Common myeloid progenitor, CD34-positive (primary cell): Measurements from ENCODE around the gene ZNF438.
"Not testable (repeated sequence)": the region's sequence is repeated elsewhere in the genome, so short reads cannot be mapped to it uniquely, and the experiment has no call there.

Experiments used
- CTCF ChIA-PET: fragments of 350-600 bp; sonication (Branson Sonifier 250); formaldehyde crosslinking; loops from one replicate; lab custom pipeline; 2021; ENCODE audit warnings: antibody characterized with exemption; lab: Charles Lee
- POLR2A ChIA-PET: fragments of 350-600 bp; sonication (Branson Sonifier 250); formaldehyde crosslinking; loops from one replicate; lab custom pipeline; 2021; ENCODE audit warnings: antibody characterized with exemption; lab: Charles Lee
- DNase-seq, 3 donors: peaks; one replicate each; pipeline versions ENCODE4 v3.0.0 to v3.0.0-alpha.2; 2013
- H3K27ac ChIP-seq, 2 experiments: 1 replicate in 1 of 2; 2 replicates in 1 of 2; pipeline ENCODE4 v1.7.0; 2013; ENCODE audit warnings: inconsistent platforms in 2 of 2, low read length in 2 of 2, mild to moderate bottlenecking in 2 of 2, low read depth in 1 of 2, moderate library complexity in 1 of 2; ENCODE audit not compliant: severe bottlenecking in 2 of 2, insufficient read depth in 1 of 2, poor library complexity in 1 of 2
- H3K27me3 ChIP-seq, 5 experiments: replicated peaks in 2 of 5; 1 replicate in 3 of 5; 2 replicates in 2 of 5; pipeline versions ENCODE4 v1.6.1 to v1.7.0; 2013; ENCODE audit warnings: low read length in 4 of 5, mild to moderate bottlenecking in 2 of 5, moderate library complexity in 2 of 5, inconsistent platforms in 1 of 5; ENCODE audit not compliant: insufficient read depth in 5 of 5, control insufficient read depth in 4 of 5
- H3K36me3 ChIP-seq, 4 experiments: 1 replicate in 2 of 4; 2 replicates in 2 of 4; pipeline versions ENCODE4 v1.6.1 to v1.7.0; 2013; ENCODE audit warnings: low read length in 3 of 4, control low read depth in 1 of 4, mild to moderate bottlenecking in 1 of 4; ENCODE audit not compliant: control insufficient read depth in 4 of 4, insufficient read depth in 4 of 4
- H3K4me1 ChIP-seq, 4 experiments: 1 replicate in 3 of 4; 2 replicates in 1 of 4; pipeline versions ENCODE4 v1.6.1 to v1.7.1; 2013; ENCODE audit warnings: low read length in 3 of 4, mild to moderate bottlenecking in 3 of 4, control low read depth in 1 of 4, inconsistent platforms in 1 of 4, moderate library complexity in 1 of 4; ENCODE audit not compliant: control insufficient read depth in 4 of 4, insufficient read depth in 4 of 4; ENCODE audit errors: control extremely low read depth in 1 of 4
- H3K4me3 ChIP-seq, 7 experiments: 1 replicate in 4 of 7; 2 replicates in 3 of 7; pipeline versions ENCODE4 v1.5.1 to v1.7.0; 2013; ENCODE audit warnings: mild to moderate bottlenecking in 7 of 7, low read length in 6 of 7, moderate library complexity in 6 of 7, inconsistent platforms in 2 of 7, low read depth in 2 of 7, control low read depth in 1 of 7; ENCODE audit not compliant: insufficient read depth in 4 of 7, control insufficient read depth in 1 of 7; ENCODE audit errors: extremely low read depth in 1 of 7
- H3K9me3 ChIP-seq, 5 experiments: 1 replicate in 4 of 5; 2 replicates in 1 of 5; pipeline versions ENCODE4 v1.6.1 to v1.7.1; 2013; ENCODE audit warnings: low read length in 4 of 5, mild to moderate bottlenecking in 2 of 5, inconsistent platforms in 1 of 5, low read depth in 1 of 5, moderate library complexity in 1 of 5; ENCODE audit not compliant: control insufficient read depth in 4 of 5, insufficient read depth in 2 of 5; ENCODE audit errors: control extremely low read depth in 1 of 5
- WGBS: methylation state at CpG from one replicate; pipeline ENCODE4 v1.1.5; 2013; ENCODE audit not compliant: insufficient coverage; 5-methylcytosine and 5-hydroxymethylcytosine counted together

ZNF438 gene

DNA sequence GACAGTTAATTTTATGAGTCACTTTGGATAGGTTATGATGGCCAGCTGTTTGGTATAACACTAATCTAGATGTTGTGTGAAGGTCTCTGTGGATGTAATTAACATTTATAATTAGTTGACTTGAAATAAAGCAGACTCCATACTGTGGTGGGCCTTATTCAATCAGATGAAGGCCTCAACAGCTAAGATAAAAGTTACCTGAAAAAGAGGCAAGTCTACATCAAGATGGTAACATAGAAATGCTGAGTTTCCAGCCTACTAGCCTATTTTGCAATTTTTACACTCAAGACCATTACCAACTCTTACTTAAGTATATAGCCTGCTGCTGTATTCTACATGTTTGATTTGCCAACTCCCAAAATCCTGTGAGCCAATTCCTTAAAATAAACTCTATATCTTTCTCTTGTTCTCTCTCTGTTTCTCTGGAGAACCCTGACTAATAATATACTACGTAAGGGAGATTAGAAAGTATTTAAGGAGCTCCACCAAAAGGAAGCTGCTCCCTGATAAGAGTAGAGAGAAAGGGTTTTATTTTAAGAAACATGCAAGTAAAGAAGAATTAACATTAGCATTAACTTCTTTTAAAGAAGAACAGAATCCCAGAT is 42.7 kb downstream of the ZNF438 start:
- H3K4me3 ChIP-seq = no peak overlapping the region
- H3K27me3 ChIP-seq = no peaks in the 10 kb centered on the region
- peaks cover 0 to 3% (median 0%) of the 10 kb centered on the region in 4 experiments for H3K36me3 ChIP-seq
- peak in 1 of 3 donors; percentile 8 for DNase-seq
- no CpG with 5 or more reads among the region's 1 CpG for WGBS
- peaks cover 0 to 13% (median 3%) of the 10 kb centered on the region in 5 experiments for H3K9me3 ChIP-seq
- H3K4me1 ChIP-seq = no peaks in the 10 kb centered on the region
- POLR2A ChIA-PET = interaction anchor here (0.6 kb wide), 1 partner anchor 31 kb away, joined by 3 read pairs; no protein-coding TSS in a partner anchor
- H3K27ac ChIP-seq = no peak overlapping the region
- CTCF ChIA-PET = interaction anchor here (1.0 kb wide), 1 partner anchor 9 kb away, joined by 4 read pairs; no protein-coding TSS in a partner anchor

DNA sequence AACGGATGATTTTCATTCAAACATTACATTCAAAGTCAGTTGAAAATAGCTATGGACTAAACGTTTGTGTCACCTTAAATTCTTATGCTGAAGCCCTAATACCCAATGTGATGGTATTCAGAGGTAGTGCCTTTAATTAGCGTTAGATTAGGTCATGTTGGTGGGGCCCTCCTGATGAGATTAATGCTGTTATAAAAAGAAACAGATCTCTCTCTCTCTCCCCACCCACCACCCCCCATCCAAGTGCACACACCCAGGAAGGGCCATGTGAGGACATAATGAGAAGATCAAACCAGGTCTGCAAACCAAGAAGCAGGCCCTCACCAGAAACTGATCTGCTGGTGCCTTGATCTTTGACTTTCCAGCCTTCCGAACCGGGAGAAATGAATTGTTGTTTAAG is 44.2 kb downstream of the ZNF438 start:
- Histone ChIP-seq H3K27me3 (no peaks in the 10 kb centered on the region), H3K4me1 (peaks cover 0 to 3% (median 0%) of the 10 kb centered on the region in 4 experiments), H3K36me3 (no peaks in the 10 kb centered on the region), H3K4me3 (no peak overlapping the region), H3K27ac (no peak overlapping the region), H3K9me3 (peaks cover 0 to 13% (median 2%) of the 10 kb centered on the region in 5 experiments)
- POLR2A ChIA-PET = no interaction called here
- no CpG with 5 or more reads among the region's 5 CpGs for WGBS
- CTCF ChIA-PET = interaction anchor here (0.6 kb wide), 1 partner anchor 77 kb away, joined by 3 read pairs; no protein-coding TSS in a partner anchor
- DNase-seq = no peak

DNA sequence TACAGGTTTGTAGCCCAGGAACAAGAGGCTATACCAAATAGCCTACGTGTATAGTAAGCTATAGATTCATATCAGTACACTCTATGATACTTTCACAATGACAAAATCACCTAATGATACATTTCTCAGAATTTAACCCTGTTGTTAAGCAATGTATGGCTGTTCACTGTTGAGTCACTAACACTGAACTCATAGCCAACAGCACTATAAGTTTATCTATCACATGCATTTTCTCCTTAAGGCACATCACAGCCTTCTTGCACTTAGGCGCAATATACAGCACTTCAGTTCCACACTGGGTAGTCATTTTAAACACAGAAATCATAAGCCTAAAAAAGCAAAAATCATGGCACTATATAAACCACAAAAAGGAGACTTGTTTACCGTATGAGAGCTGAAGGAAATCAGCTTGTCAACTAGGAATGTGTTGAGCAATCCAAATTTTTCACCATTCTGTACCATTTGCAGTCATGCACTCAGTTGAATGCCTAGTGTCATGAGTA is 45.6 kb downstream of the ZNF438 start:
- CTCF ChIA-PET = no interaction called here
- H3K27me3 ChIP-seq = no peaks in the 10 kb centered on the region
- H3K4me1 ChIP-seq = peaks cover 0 to 3% (median 0%) of the 10 kb centered on the region in 4 experiments
- H3K4me3 ChIP-seq = no peak overlapping the region
- no peak overlapping the region for H3K27ac ChIP-seq
- POLR2A ChIA-PET = no interaction called here
- DNase-seq = no peak
- WGBS = 100% methylated on average over 1 of the region's 3 CpGs
- H3K9me3 ChIP-seq = peaks cover 0 to 13% (median 2%) of the 10 kb centered on the region in 5 experiments
- no peaks in the 10 kb centered on the region for H3K36me3 ChIP-seq

DNA sequence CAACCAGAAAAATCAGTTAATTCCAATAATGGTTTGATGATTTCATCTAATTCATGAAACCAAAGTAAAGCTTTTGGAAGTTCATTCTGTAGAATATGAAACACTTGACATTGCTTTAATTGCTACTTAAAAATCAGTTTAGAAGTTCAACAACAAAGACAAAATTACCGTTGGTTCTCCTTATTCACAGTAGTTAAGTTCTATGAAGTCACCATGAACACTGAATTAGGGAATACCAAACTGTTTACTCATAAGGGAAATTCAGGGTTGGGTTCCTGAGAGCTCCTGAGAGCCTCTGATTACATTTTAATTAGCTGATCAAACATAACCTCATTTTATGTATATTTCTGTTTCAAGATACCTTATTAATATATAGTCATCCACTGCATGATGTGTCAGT is 46.2 kb downstream of the ZNF438 start:
- H3K4me3 ChIP-seq = no peak overlapping the region
- no peak overlapping the region for H3K27ac ChIP-seq
- H3K36me3 ChIP-seq = peaks cover 0 to 1% (median 0%) of the 10 kb centered on the region in 4 experiments
- H3K4me1 ChIP-seq = peaks cover 0 to 3% (median 0%) of the 10 kb centered on the region in 4 experiments
- ChIA-PET CTCF (no interaction called here), POLR2A (no interaction called here)
- H3K27me3 ChIP-seq = no peaks in the 10 kb centered on the region
- no CpG with 5 or more reads among the region's 1 CpG for WGBS
- DNase-seq = no peak
- peaks cover 0 to 13% (median 2%) of the 10 kb centered on the region in 5 experiments for H3K9me3 ChIP-seq

GRCh38 chr10:30984563-30985328 is 46.9 kb downstream of the ZNF438 start:
- Histone ChIP-seq H3K36me3 (peaks cover 0 to 3% (median 1%) of the 10 kb centered on the region in 4 experiments), H3K4me3 (no peak overlapping the region), H3K27ac (no peak overlapping the region), H3K4me1 (peaks cover 0 to 3% (median 0%) of the 10 kb centered on the region in 4 experiments), H3K27me3 (no peaks in the 10 kb centered on the region), H3K9me3 (peaks cover 0 to 16% (median 2%) of the 10 kb centered on the region in 5 experiments)
- peak in 1 of 3 donors; percentile 5 for DNase-seq
- ChIA-PET POLR2A (no interaction called here), CTCF (interaction anchor here (0.5 kb wide), 1 partner anchor 554 kb away, joined by 3 read pairs; no protein-coding TSS in a partner anchor)
- WGBS = 100% methylated on average over 1 of the region's 4 CpGs

DNA sequence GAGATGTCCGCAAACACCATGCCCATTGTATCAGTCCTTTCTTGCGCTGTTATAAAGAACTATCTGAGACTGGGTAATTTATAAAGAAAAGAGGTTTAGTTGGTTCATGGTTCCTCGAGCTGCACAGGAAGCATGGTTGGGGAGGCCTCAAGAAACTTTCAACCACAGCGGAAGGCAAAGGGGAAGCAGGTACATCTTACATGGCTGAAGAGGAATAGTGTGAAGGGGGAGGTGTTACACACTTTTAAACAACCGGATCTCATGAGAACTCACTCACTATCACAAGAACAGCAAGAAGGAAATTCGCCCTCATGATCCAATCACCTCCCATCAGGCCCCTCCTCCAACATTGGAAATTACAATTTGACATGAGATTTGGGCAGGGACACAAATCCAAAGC is 48.5 kb downstream of the ZNF438 start:
- H3K4me1 ChIP-seq, POLR2A ChIA-PET, H3K27me3 ChIP-seq, H3K36me3 ChIP-seq, H3K27ac ChIP-seq, CTCF ChIA-PET: not testable (repeated sequence)
- 71% methylated on average over 3 of the region's 6 CpGs for WGBS
- DNase-seq = peak in 1 of 3 donors; percentile 48
- Histone ChIP-seq H3K4me3 (peak overlapping the region in 2 of 7 experiments; percentile 33 to 46), H3K9me3 (peaks cover 0 to 20% (median 2%) of the 10 kb centered on the region in 5 experiments)
